Globus pallidus (tissue), 1 donor: ENCODE results near the gene LDLRAP1.
"Not testable (repeated sequence)": the region's sequence is repeated elsewhere in the genome, so short reads cannot be mapped to it uniquely, and the experiment has no call there.

ENCODE experiments used
- DNase-seq: peaks from one replicate; pipeline ENCODE4 v3.0.0-alpha.2; 2015; ENCODE audit warnings: low spot score

The LDLRAP1 gene

DNA sequence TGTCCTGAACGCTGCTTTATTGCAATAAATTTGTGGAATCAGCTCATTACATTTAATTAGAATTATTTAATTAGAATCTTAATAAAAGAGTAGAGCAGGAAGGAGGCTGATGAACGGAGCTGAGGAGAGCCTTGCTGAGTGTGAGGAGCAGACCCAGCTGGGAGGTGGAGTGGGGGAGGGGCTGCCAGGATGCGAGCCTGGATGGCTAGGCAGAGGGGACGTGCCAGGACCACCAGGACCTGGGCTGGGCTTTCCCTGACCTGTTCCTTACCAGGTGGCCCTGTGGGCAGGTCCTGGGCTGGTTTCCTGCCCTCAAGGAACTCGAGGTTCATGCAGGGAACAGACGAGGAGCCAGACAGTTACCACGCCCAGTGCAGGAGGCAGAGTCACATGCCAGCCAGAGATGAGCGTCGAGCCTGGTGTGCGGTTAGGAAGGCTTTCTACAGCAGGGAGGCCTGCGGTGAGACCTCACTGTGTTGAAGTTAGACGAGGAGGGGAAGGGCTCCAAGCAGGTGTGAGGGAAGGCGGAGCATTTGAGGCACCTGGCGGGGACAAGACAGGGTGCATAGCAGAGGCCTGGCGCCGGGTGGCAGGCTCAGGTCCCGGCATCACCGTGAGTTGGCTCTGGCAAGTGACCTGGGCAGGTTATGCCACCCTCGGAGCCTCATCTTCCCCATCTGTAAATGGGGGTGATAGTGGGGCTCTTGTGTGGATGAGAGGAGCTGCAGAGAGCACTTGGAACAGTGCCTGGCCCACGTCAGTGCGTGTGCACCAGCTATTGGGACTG, 33.9 kb downstream of the LDLRAP1 start:
- no peak for DNase-seq

DNA sequence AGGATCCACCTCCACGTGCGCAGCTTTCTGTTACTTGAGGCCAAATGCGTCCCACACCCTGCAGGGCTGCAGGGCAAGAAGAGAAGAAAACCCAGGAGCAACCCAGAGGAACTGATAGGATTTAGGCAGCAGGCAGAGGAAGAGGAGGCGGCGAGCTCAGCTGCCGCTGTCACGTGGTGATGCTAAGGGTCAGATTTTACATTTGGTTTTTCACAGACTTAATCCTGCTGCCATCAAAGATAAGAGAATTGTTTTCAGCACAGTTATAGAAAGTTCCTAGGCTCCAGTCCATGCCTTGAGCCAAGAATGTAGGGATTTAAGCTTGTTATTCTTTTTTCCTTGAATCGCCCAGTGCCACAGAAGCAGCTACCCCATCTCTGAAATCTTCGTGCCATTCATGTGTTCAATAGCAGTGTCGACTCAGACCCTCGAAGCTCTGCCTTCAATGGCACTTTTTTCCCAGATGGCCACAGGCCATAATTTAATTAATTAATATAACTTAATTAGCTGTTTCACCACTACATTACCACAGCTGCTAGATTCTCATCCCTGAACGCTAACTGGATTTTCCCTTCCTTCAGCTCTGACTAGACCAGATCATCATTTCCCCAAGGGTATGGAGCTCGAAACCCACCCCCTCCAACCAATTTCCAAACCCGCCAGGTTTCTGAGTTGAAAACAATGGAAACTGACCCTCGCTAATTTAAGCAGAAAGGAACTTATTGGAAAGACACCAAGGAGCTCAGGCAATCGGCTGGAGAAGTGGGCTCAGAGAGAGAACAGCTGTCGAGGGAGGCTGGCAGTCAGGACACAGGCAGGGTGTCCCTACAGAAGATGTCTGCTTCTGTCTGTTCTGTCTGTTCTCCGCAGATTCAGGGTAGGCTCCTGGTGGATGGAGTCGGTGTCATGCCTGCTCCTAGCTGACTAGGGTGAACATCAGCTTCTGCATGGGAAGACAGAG, 36.2 kb downstream of the LDLRAP1 start:
- DNase-seq: no peak

DNA sequence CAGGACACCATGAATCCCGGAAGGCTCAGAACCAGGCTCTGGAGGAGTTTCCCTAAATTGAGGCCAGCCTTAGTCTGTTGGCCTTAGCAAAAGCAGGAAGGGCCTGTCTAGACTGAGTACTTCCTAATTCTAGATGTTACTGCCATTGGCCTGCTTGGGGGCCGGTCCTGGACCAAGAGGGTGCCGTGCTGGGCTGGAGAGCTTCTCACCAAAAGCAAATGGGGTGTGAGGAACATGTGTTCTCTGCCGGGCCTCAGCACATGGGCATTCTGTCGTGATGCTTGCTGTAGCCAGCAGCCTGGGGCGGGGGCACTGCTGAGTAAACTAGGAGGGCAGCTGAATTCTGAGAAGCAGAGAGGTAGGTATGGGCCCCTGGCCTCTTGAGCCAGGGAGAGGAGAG, 37.5 kb downstream of the LDLRAP1 start:
- no peak for DNase-seq

DNA sequence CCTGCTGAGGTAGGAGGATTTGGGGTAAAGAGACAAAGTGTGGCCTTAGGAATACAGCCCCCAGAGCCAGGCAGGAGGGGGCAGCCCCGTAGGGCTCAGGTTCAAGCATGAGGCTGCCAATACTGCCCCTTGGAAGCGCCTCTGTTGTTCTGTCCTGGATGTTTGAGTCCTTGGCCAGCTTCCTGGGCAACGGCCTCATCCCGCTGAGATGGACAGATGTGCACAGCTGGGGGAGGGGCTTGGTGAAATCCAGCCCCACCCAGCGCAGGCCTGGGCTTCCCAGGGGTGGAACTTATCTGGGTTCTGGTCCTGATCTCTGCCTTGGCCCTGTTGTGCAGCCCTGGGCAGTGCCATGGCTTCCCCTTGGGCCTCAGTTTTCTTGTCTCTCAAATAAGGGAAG, 38.4 kb downstream of the LDLRAP1 start:
- DNase-seq: no peak

DNA sequence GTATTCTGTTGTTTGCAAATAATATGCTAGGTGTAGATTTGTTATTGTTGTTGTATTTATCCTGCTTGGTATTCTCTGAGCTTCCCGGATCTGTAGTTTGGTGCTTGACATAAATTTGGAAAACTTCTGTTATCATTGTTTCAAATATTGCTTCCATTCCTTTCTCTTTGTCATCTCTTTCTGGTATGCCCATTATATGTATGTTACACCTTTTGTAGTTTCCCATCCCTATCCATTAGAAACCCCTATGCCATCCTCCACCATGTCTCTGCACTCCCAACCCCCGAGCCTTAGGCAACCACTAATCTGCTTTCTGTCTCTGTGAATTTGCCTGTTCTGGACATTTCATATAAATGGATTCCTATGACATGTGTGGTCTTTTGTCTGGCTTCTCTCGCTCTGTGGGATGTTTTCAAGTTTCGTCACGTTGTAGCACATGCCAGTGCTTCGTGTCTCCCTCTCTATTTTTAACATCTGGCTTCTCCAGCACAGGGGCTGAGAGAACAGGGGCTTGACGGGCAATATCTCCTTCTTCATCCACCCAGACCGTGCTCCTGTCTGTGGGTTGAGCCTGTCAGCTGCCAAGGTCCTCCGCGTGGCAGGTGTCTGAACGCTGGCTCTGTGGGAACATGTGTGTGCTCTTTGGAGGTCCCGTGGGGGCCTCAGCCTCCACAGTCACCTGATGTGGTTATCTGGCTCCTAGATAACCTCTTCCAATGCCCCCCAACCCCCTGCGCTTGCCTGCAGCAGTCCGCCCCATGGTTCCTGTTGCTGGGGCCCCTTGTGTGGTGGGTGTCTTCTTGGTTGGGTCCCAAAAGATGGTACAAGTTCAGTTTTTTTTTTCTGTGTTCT, 40.3 kb downstream of the LDLRAP1 start:
- DNase-seq: no peak

DNA sequence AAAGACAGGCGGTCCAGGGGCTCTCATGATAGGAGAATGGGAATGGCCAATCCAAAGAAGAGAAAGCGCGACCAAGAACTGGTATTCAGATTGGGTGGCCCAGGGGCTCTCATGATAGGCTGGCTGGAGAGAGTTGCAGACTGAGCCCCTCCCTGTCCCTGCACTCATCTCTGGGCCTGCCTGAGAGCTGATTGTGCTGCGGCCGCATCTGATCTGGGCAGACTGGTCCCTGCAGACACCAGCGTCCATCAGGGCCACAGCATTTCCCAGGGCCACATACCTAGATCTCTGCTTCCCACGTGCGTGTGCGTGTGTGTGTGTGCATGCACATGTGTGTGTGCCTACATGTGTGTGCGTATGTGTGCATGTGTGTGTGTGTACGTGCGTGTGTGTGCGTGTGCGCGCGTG, 42.8 kb downstream of the LDLRAP1 start:
- DNase-seq: no peak

DNA sequence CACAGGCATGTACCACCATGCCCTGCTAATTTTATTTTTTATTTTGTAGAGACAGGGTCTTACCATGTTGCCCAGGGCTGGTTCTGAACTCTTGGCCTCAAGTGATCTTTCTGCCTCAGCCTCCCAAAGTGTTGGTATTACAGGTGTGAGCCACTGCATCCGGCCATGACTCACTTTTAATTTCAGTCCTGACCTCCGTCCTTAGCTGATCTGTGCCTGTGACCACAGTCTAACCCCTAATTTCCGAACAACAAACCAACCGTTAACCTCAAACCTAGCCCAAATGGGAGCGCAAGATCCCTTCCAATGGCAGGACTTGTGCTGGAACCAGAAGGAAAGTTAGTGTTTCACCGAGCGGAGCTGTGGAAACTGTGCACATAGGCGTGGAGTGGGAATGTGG, 43.9 kb downstream of the LDLRAP1 start:
- DNase-seq: no peak

DNA sequence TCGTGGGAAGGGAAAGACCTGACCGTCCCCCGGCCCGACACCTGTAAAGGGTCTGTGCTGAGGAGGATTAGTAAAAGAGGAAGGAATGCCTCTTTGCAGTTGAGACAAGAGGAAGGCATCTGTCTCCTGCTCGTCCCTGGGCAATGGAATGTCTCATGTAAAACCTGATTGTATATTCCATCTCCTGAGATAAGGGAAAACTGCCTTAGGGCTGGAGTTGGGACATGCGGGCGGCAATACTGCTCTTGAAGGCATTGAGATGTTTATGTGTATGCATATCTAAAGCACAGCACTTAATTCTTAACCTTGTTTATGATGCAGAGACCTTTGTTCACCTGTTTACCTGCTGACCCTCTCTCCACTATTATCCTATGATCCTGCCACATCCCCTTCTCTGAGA, 44.8 kb downstream of the LDLRAP1 start:
- DNase-seq: not testable (repeated sequence)

DNA sequence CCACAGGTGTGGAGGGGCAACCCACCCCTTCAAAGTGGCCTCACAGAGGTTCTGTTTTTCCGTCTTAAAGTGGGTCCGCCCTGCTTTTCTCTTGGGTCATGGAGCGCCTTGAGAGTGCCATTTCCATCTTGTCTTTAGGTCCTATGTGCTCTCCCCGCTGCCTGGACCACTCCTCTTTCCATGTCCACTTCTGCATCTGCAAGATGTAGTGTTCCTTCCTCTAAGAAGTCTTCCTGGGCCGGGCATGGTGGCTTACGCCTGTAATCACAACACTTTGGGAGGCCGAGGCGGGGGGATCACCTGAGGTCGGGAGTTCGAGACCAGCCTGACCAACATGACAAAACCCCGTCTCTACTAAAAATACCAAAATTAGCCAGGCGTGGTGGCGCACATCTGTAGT, 45.4 kb downstream of the LDLRAP1 start:
- DNase-seq: not testable (repeated sequence)

DNA sequence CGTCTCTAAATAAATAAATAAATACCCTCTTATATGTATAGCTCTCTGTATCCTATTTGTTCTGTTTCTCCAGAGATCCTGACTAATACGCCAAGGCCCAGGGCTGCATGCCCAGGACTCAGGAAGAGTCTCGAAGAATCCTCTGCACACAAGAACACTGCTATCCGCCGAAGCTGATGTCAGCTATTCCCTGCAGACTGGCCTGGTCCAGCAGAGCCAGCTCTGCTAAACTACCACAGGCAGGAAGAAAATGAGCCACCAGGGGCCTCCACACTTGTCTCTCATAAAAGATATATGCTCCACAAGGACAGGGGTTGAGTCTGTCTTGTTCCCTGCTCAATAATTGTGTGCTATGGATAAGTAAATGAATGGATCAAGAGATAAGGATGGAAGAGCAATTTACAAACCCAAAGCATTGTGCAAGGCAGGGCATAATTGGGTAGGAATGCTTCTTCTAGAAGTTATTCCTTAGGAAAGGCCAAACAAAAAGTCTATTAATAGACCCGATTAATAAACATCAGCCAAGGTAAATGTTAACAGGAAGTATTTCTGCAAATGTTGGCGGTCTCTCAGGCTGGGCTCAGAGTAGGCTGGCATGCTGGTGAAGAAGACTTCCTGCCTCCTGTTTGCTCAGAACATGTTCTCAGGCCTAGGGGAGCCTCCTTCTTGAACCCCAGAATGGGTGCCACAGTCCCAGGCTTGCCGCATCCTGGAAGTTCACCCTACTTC, 46.9 kb downstream of the LDLRAP1 start:
- DNase-seq: no peak

DNA sequence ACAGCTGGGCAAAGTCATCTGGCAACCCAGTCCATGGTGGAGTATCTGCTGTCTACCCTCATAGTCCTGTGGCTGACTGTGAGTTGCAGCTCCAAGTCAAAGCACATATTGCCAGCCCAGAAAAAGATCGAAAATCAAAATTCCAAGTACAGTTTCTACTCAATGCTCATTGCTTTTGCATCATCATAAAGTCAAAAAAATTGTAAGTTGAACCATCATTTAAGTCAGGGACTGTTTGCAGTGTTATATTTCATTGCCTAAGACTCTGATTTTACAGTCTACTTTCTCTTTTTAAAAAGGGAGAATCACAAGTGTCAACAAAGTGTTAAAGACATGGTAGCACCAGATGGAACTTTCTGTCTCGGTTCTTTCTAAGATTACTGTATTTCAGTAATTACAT, 50.5 kb downstream of the LDLRAP1 start:
- DNase-seq: no peak

DNA sequence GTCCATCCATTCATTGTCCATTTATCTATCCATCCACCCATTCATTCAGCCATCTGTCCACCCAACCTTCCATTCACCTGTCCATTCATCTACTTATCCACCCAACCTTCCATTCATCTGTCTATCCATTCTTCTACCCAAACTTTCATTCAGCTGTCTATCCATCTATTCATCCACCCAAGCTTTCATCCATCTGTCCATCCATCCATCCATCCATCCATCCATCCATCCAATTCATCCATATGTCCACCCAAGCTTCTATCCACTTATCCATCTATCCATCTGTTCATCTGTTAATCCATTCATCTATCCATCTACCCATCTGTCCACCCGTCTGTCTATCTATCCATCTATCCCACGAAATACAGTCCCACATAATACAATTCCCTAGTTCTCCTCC, 51.6 kb downstream of the LDLRAP1 start:
- no peak for DNase-seq

DNA sequence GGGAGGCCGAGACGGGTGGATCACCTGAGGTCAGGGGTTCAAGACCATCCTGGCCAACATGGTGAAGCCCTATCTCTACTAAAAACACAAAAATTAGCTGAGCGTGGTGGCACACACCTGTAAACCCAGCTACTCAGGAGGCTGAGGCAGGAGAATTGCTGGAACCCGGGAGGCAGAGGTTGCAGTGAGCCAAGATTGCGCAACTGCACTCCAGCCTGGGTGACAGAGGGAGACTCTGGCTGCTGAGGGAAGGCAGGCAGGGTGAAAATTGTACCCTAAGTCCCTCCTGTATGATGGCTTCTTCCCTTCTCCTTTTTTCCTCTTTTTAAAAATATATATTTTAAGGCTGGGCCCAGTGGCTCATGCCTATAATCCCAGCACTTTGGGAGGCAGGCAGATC, 53.2 kb downstream of the LDLRAP1 start:
- not testable (repeated sequence) for DNase-seq

DNA sequence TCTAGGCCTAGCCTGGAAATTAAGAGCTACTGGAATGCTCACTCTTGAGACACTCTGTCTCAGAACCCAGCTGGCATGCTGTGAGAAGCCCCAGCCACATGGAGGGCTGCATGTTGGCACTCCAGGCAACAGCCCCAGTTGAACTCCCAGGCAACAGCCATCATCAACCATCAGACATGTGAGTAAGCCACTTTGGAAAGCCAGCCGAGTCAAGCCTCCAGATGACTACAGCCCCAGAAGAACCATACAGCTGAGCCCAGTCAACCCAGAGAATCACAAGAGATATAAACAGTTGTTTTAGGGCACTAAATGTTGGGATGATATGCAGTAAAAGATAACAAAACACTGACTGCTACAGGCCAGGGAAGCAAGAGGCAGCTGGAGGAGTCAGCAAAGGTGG, 55.5 kb downstream of the LDLRAP1 start:
- DNase-seq: no peak

DNA sequence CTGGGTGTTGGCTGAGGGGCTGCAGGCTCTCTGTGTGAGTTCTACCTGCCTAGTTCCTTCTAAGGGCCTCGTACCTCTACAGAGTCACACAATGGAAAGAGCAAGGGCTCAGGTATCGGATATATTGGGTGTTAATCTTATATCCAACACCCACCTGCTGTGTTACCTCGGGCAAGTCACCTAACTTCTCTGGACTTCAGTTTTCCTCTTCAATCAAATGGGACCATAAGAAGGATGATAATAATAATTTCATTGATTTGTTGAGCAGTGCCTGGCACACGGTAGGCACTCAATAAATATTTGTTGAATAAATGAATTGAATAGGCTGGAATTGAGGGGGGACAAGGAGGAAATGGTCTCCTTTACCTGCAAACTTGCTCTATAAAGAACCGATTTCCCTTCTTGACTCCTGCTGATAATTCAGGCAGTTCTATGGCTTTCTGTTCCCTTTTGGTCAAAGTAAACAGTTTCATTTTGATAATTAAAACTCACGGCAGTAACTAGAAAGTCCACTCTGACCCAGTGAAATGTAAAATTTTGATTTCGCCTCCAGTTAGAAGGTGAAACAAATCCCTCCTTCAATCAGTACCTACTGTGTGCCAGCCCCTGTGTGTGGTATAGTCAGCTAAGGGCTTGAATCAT, 56.7 kb downstream of the LDLRAP1 start:
- no peak for DNase-seq

DNA sequence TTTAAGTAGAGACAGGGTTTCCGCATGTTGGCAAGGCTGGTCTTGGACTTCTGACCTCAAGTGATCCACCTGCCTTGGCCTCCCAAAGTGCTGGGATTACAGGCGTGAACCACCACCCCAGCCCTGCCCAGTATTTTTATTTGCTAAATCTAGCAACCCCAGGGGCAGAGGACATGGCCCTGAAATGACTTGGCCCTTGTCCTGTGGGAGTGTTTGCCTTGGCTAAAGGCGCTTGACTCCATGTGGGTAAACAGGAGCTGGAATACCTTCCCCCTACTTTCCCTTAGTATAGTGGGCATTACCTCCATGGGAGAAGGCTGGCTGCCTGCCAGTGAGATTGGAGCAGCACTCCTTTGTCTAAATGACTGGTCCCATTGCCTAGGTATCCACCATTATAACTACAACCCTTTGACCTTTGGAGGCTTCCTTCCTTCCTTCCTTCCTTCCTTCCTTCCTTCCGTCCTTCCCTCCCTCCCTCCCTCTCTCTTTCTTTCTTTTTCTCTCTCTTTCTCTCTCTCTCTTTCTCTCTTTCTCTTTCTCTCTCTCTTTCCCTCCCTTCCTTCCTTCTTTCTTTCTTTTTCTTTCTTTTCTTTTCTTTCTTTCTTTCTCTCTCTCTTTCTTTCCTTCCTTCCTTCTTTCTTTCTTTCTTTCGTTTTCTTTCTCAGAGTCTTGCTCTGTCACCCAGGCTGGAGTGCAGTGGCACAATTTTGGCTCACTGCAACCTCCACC, 57.7 kb downstream of the LDLRAP1 start:
- DNase-seq: not testable (repeated sequence)

DNA sequence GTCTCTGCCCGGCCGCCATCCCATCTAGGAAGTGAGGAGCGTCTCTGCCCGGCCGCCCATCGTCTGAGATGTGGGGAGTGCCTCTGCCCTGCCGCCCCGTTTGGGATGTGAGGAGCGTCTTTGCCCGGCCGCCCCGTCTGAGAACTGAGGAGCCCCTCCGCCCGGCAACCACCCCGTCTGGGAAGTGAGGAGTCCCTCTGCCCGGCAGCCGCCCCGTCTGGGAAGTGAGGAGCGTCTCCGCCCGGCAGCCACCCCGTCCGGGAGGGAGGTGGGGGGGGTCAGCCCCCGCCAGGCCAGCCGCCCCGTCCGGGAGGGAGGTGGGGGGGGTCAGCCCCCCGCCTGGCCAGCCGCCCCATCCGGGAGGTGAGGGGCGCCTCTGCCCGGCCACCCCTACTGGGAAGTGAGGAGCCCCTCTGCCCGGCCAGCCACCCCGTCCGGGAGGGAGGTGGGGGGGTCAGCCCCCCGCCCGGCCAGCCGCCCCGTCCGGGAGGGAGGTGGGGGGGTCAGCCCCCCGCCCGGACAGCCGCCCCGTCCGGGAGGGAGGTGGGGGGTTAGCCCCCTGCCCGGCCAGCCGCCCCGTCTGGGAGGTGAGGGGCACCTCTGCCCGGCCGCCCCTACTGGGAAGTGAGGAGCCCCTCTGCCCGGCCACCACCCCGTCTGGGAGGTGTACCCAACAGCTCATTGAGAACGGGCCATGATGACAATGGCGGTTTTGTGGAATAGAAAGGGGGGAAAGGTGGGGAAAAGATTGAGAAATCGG, 60.6 kb downstream of the LDLRAP1 start:
- not testable (repeated sequence) for DNase-seq

DNA sequence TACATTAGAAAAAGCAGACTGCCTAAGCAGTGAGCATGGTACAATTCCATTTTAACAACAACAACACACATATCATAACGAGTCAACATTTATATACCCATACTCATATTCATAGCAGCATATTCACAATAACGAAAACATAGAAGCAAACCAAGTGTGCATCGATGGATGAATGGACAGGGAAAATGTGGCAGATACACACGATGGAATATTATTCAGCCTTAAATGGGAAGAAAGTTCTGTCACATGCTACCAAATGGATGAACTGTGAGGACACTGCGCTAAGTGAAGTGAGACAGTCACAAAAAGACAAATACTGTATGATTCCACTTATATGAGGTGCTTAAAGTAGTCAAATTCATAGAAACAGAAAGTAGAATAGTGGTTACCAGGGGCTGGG, 63.7 kb downstream of the LDLRAP1 start:
- DNase-seq: no peak

DNA sequence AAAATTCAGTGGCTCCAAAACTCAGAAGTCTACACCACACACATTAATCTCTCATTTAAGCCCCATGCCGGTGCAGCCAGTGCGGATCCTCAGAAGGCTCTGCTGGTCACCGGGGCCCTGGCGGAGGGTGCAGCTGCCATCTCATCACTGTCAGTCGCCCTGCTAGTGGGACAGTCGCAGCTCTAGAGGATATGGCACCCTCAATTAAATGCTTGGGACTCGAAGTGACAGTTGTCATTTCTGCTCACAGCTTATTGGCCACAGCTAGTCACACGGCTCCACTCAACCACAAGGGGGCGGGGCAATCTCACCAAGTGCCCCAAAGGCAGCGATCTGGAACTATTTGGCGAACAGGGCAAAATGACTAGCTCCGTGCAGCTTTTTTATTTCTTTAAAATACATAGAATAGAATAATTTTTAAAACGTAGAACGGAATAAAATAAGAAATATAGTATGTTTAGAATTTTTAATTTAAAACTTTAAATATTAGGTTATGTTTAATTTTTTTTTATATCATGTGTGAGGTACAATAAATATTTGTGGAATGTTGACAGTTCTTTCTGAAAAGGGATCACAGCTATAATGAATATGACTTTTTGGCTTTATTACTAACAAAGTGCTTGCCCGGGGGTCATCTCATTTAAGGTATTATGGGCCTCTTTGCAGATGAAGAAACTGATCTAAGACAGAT, 65.2 kb downstream of the LDLRAP1 start:
- DNase-seq: peak; percentile 87
